GM12878 (cell line): ENCODE measurements around the gene RPL27. TPM values are rescaled to one million over a fixed set of nuclear protein-coding genes. Genes with fewer than 3 reads are reported as not detected.

Source experiments
- CBFB ChIP-seq: IDR thresholded peaks from 2 replicates; pipeline ENCODE4 v1.6.1; 2016; ENCODE audit warnings: antibody characterized with exemption, low read depth
- CREB1 ChIP-seq: IDR thresholded peaks from 2 replicates; pipeline ENCODE4 v1.6.1; 2012; ENCODE audit warnings: low read depth, mild to moderate bottlenecking, inconsistent platforms
- CREM ChIP-seq: IDR thresholded peaks from 2 replicates; pipeline ENCODE4 v1.6.1; 2014; ENCODE audit warnings: antibody characterized with exemption, low read depth
- HCFC1 ChIP-seq: fragments of 150-350 bp; IDR thresholded peaks from 2 replicates; pipeline ENCODE4 v1.6.1; 2014; ENCODE audit warnings: low read length
- NKRF ChIP-seq: fragments of 450-650 bp; conservative IDR thresholded peaks from 2 replicates; pipeline ENCODE4 v1.6.1; 2017; ENCODE audit warnings: mild to moderate bottlenecking, moderate library complexity
- PAX8 ChIP-seq: fragments of 450-650 bp; IDR thresholded peaks from 2 replicates; pipeline ENCODE4 v1.6.1; 2017; ENCODE audit warnings: mild to moderate bottlenecking, moderate library complexity
- POLR2A ChIP-seq: IDR thresholded peaks from 2 replicates; pipeline ENCODE4 v1.6.1; 2011; ENCODE audit warnings: low read depth, mild to moderate bottlenecking, low read length
- RAD51 ChIP-seq: fragments of 450-650 bp; IDR thresholded peaks from 2 replicates; pipeline ENCODE4 v1.6.1; 2016; ENCODE audit warnings: moderate library complexity, mild to moderate bottlenecking, inconsistent platforms
- RELA ChIP-seq: fragments of 450-650 bp; IDR thresholded peaks from 2 replicates; pipeline ENCODE4 v1.8.0; 2014; ENCODE audit warnings: borderline replicate concordance; ENCODE audit not compliant: partially characterized antibody
- RFX5 ChIP-seq: IDR thresholded peaks from 2 replicates; pipeline ENCODE4 v1.6.1; 2011; ENCODE audit warnings: low read depth, low read length, improper control_type of control experiment
- SMAD5 ChIP-seq: IDR thresholded peaks from 2 replicates; pipeline ENCODE4 v1.6.1; 2016; ENCODE audit warnings: antibody characterized with exemption, low read depth
- SMARCA5 ChIP-seq: fragments of 450-650 bp; IDR thresholded peaks from 2 replicates; pipeline ENCODE4 v1.6.1; 2017; ENCODE audit warnings: mild to moderate bottlenecking
- SREBF1 ChIP-seq: IDR thresholded peaks from 2 replicates; pipeline ENCODE4 v1.6.1; 2012; ENCODE audit warnings: mild to moderate bottlenecking, low read length
- SREBF2 ChIP-seq: IDR thresholded peaks from 2 replicates; pipeline ENCODE4 v1.6.1; 2012; ENCODE audit warnings: mild to moderate bottlenecking, low read length
- TARDBP ChIP-seq: IDR thresholded peaks from 2 replicates; pipeline ENCODE4 v1.6.1; 2016; ENCODE audit warnings: borderline replicate concordance
- ZNF217 ChIP-seq: fragments of 450-650 bp; IDR thresholded peaks from 2 replicates; pipeline ENCODE4 v1.6.1; 2017; ENCODE audit warnings: antibody characterized with exemption, mild to moderate bottlenecking
- polyA plus RNA-seq, 11 experiments: library from polyadenylated mRNA; depleted of rRNA in 4 of 11; unstranded in 6 of 11; stranded (reverse) in 5 of 11; fragments of >200 nt; fragmentation: Nextera tagmentation in 4 of 11; fragmentation: Illumina TruSeq in 1 of 11; extraction: Ambion mirVana in 4 of 11; extraction: Trizol in 1 of 11; gene quantifications; 1 replicate in 1 of 11; 2 replicates in 10 of 11; pipeline versions ENCODE4 v1.2.1 to v1.2.3, GENCODE V29; 2011 to 2016; ENCODE audit warnings: inconsistent platforms in 2 of 11, missing spikeins in 2 of 11, low read depth in 1 of 11
- total RNA-seq, 4 experiments: library from RNA; depleted of rRNA in 3 of 4; stranded (reverse); fragments of >200 nt in 3 of 4; fragmentation: Illumina TruSeq in 1 of 4; extraction: Trizol in 1 of 4; gene quantifications; 2 replicates each; pipeline versions ENCODE4 v1.2.1 to v1.2.3, GENCODE V29; 2013 to 2021
- TF ChIP-seq, protein P1 (sequence below): fragments of 450-650 bp; IDR thresholded peaks from 2 replicates; pipeline ENCODE4 v1.6.1; 2017; ENCODE audit warnings: low read depth, mild to moderate bottlenecking, moderate library complexity
- TF ChIP-seq, protein P2 (sequence below): fragments of 450-650 bp; IDR thresholded peaks from 2 replicates; pipeline ENCODE4 v1.6.1; 2018; ENCODE audit warnings: borderline replicate concordance, mild to moderate bottlenecking; ENCODE audit not compliant: partially characterized antibody

The RPL27 gene
- total and polyA plus RNA-seq, 10 of the 15 experiments (the other 5 are each of a cell fraction or from before 2014, with no cell fraction given), result 1,748 to 6,934 (median 3,779) TPM

GRCh38 chr17:42980274-42980765 is 17.9 kb upstream of the RPL27 start, which contains the start of gene RUNDC1 (continued):
- TF ChIP-seq SREBF2 (no peak), RFX5 (no peak), CREB1 (peak; percentile 76), ZNF217 (no peak), CREM (peak; percentile 63), SMAD5 (0 out of 2 replicates have a peak, but pooled peaks have one; percentile 29), RAD51 (no peak), HCFC1 (peak; percentile 45; the same call in 1 of the 2 replicates), PAX8 (no peak), SREBF1 (no peak), RELA (peak; percentile 35), CBFB (peak; percentile 19; the same call in 1 of the 2 replicates), NKRF (peak; percentile 95), POLR2A (peak; percentile 78), TARDBP (0 out of 2 replicates have a peak, but pooled peaks have one; percentile 70), SMARCA5 (peak; percentile 73)
- TF ChIP-seq, protein P1, sequence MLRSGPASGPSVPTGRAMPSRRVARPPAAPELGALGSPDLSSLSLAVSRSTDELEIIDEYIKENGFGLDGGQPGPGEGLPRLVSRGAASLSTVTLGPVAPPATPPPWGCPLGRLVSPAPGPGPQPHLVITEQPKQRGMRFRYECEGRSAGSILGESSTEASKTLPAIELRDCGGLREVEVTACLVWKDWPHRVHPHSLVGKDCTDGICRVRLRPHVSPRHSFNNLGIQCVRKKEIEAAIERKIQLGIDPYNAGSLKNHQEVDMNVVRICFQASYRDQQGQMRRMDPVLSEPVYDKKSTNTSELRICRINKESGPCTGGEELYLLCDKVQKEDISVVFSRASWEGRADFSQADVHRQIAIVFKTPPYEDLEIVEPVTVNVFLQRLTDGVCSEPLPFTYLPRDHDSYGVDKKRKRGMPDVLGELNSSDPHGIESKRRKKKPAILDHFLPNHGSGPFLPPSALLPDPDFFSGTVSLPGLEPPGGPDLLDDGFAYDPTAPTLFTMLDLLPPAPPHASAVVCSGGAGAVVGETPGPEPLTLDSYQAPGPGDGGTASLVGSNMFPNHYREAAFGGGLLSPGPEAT, result peak; percentile 68; the same call in 1 of the 2 replicates
- TF ChIP-seq, protein P2, sequence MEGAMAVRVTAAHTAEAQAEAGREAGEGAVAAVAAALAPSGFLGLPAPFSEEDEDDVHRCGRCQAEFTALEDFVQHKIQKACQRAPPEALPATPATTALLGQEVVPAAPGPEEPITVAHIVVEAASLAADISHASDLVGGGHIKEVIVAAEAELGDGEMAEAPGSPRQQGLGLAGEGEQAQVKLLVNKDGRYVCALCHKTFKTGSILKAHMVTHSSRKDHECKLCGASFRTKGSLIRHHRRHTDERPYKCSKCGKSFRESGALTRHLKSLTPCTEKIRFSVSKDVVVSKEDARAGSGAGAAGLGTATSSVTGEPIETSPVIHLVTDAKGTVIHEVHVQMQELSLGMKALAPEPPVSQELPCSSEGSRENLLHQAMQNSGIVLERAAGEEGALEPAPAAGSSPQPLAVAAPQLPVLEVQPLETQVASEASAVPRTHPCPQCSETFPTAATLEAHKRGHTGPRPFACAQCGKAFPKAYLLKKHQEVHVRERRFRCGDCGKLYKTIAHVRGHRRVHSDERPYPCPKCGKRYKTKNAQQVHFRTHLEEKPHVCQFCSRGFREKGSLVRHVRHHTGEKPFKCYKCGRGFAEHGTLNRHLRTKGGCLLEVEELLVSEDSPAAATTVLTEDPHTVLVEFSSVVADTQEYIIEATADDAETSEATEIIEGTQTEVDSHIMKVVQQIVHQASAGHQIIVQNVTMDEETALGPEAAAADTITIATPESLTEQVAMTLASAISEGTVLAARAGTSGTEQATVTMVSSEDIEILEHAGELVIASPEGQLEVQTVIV, result peak; percentile 38
